Lower lobe of right lung (tissue), 2 donors: Measurements from ENCODE around the gene MMUT. TPM values are rescaled to one million over a fixed set of nuclear protein-coding genes. Genes with fewer than 3 reads are reported as not detected.
"Not testable (repeated sequence)": the region's sequence is repeated elsewhere in the genome, so short reads cannot be mapped to it uniquely, and the experiment has no call there.

ENCODE experiments used
- ATAC-seq, 2 donors: fragments of 200-7000 bp; cut with Tn5 transposase; one replicate each; pipeline ENCODE4 v1.9.1; 2020 to 2022; ENCODE audit warnings: mild to moderate bottlenecking in 2 of 2, moderate library complexity in 2 of 2
- DNase-seq: peaks from one replicate; pipeline ENCODE4 v3.0.0-alpha.2; 2020
- H3K27ac ChIP-seq: fragments of 200-600 bp; one replicate; pipeline ENCODE4 v1.8.0; 2022
- H3K27me3 ChIP-seq: fragments of 200-600 bp; one replicate; pipeline ENCODE4 v1.8.0; 2022; ENCODE audit warnings: low read depth
- H3K36me3 ChIP-seq: fragments of 200-600 bp; one replicate; pipeline ENCODE4 v1.8.0; 2022; ENCODE audit warnings: mild to moderate bottlenecking
- H3K4me1 ChIP-seq: fragments of 200-600 bp; one replicate; pipeline ENCODE4 v1.8.0; 2022
- H3K4me3 ChIP-seq: fragments of 200-600 bp; one replicate; pipeline ENCODE4 v1.8.0; 2022; ENCODE audit warnings: mild to moderate bottlenecking
- H3K9me3 ChIP-seq: fragments of 200-600 bp; one replicate; pipeline ENCODE4 v1.8.0; 2022
- intact Hi-C: fragments of 100-400 bp; cut with DNase I; formaldehyde crosslinking; loops from one replicate; pipeline ENCODE4 v1.11.0; 2022
- total RNA-seq: library from RNA; stranded (reverse); fragmentation: NEBNext Ultra II Directional; extraction: Animal tissue kit (Norgen Biotek cat#: 25700); gene quantifications from one replicate; pipeline ENCODE4 v1.2.1, GENCODE V29; 2021
- TF ChIP-seq, protein P1 (sequence below): fragments of 200-600 bp; IDR thresholded peaks from one replicate; pipeline ENCODE4 v1.8.0; 2022; ENCODE audit warnings: antibody characterized with exemption, mild to moderate bottlenecking
- donor health status: DM: no; HTN: yes; CAD: no; lungs with severe emphysema.

The MMUT gene
- total RNA-seq, 1 donor from 2014 or later = 21.9 TPM

- DNase-seq = no peak
- ATAC-seq = no peak
- H3K4me1 ChIP-seq = no peaks in the 10 kb centered on the region
- no peak overlapping the region for H3K4me3 ChIP-seq
- no peaks in the 10 kb centered on the region for H3K36me3 ChIP-seq
- H3K27ac ChIP-seq = no peak overlapping the region
- intact Hi-C loops = no loop called here
- no peaks in the 10 kb centered on the region for H3K9me3 ChIP-seq
- TF ChIP-seq, protein P1, sequence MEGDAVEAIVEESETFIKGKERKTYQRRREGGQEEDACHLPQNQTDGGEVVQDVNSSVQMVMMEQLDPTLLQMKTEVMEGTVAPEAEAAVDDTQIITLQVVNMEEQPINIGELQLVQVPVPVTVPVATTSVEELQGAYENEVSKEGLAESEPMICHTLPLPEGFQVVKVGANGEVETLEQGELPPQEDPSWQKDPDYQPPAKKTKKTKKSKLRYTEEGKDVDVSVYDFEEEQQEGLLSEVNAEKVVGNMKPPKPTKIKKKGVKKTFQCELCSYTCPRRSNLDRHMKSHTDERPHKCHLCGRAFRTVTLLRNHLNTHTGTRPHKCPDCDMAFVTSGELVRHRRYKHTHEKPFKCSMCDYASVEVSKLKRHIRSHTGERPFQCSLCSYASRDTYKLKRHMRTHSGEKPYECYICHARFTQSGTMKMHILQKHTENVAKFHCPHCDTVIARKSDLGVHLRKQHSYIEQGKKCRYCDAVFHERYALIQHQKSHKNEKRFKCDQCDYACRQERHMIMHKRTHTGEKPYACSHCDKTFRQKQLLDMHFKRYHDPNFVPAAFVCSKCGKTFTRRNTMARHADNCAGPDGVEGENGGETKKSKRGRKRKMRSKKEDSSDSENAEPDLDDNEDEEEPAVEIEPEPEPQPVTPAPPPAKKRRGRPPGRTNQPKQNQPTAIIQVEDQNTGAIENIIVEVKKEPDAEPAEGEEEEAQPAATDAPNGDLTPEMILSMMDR = no peak
- no peaks in the 10 kb centered on the region for H3K27me3 ChIP-seq
These were observed 36.1 kb upstream of the MMUT start for GRCh38 chr6:49499126-49499525.

DNA sequence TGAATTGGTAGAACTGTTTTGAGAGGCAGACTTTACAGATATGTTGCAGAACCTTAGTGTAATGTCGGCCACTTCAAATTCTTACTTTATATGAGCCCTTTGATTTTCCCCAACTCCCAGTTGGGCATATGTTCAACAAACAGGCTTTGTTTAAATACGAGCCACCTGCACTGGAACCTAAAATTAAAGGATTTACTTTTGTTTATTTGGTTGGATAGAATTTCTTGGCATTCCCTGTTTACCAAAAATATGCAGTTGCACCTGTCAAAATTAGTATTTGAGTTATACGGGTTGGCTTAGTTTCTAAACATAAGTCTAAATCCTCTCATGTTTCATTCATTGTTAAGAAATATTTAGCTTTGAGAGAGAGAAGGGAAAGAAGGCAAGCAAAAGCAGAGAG, 34.3 kb upstream of the MMUT start:
- Histone ChIP-seq H3K27me3 (no peaks in the 10 kb centered on the region), H3K4me1 (no peaks in the 10 kb centered on the region), H3K4me3 (no peak overlapping the region), H3K27ac (no peak overlapping the region), H3K9me3 (no peaks in the 10 kb centered on the region), H3K36me3 (peaks cover 4% of the 10 kb centered on the region)
- TF ChIP-seq, protein P1 = no peak
- ATAC-seq (no peak), DNase-seq (no peak)
- intact Hi-C loops = no loop called here

DNA sequence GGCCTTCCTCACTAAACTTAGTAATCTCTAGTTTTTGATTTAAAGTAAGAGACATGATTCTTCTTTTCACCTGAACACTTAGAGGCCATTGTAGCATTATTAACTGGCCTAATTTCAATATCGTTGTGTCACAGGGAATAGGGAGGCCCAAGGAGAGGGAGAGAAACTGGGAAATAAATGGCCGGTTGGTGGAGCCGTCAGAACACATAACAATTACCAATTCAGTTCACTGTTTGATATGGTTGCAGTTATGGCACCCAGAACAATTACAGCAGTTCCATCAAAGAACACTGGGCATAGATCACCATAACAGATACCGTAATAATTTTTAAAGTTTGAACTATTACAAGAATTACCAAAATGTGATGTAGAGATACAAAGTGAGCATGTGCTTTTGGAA, 27.6 kb upstream of the MMUT start:
- H3K9me3 ChIP-seq = no peaks in the 10 kb centered on the region
- ATAC-seq (no peak), DNase-seq (no peak)
- no peaks in the 10 kb centered on the region for H3K27me3 ChIP-seq
- H3K4me3 ChIP-seq = no peak overlapping the region
- H3K4me1 ChIP-seq = no peaks in the 10 kb centered on the region
- TF ChIP-seq, protein P1 = no peak
- H3K36me3 ChIP-seq = peaks cover 46% of the 10 kb centered on the region
- no peak overlapping the region for H3K27ac ChIP-seq
- intact Hi-C loops = no loop called here

DNA sequence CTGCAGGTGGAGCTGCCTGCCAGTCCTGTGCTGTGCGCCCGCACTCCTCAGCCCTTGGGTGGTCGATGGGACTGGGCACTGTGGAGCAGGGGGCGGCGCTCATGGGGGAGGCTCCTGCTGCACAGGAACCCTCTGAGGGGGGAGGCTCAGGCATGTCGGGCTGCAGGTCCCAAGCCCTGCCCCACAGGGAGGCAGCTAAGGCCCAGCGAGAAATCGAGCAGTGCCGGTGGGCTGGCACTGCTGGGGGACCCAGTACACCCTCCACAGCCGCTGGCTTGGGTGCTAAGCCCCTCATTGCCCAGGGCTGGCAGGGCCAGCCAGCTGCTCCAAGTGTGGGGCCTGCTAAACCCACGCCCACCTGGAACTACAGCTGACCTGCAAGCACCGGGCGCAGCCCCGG, 20.3 kb upstream of the MMUT start:
- DNase-seq, intact Hi-C loops, H3K27me3 ChIP-seq, H3K9me3 ChIP-seq, H3K4me3 ChIP-seq, H3K36me3 ChIP-seq, H3K27ac ChIP-seq, H3K4me1 ChIP-seq, ATAC-seq: not testable (repeated sequence)

- H3K4me3 ChIP-seq, DNase-seq, H3K27me3 ChIP-seq, H3K9me3 ChIP-seq, H3K36me3 ChIP-seq, H3K27ac ChIP-seq, ATAC-seq, H3K4me1 ChIP-seq, intact Hi-C loops: not testable (repeated sequence)
These were observed 18.8 kb upstream of the MMUT start for GRCh38 chr6:49481846-49482245.

DNA sequence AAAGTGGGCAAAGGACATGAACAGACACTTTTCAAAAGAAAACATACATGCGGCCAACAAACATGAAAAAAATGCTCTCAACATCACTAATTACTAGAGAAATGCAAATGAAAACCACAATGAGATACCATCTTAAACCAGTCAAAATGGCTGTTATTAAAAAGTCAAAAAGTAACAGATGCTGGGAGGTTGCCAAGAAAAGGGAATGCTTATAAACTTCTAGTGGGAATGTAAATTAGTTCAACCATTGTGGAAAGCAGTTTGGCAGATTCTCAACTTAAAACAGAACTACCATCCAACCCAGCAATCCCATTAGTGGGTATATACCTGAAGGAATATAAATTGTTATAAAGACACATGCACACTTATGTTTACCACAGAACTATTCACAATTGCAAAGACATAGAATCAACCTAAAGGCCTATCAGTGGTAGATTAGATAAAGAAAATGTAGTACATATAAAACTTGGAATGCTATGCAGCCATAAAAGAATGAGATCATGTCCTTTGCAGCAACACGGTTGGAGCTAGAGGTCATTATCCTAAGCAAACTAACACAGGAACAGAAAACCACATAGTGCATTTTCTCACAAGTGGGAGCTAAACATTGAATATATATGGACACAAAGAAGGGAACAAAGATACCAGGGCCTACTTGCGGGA, 16.4 kb upstream of the MMUT start:
- no peak for DNase-seq
- H3K4me1 ChIP-seq = no peaks in the 10 kb centered on the region
- no peak overlapping the region for H3K4me3 ChIP-seq
- no peaks in the 10 kb centered on the region for H3K36me3 ChIP-seq
- TF ChIP-seq, protein P1 = no peak
- no peak for ATAC-seq
- intact Hi-C loops = no loop called here
- H3K9me3 ChIP-seq = no peaks in the 10 kb centered on the region
- H3K27me3 ChIP-seq = no peaks in the 10 kb centered on the region
- H3K27ac ChIP-seq = no peak overlapping the region

- H3K4me1 ChIP-seq, H3K9me3 ChIP-seq, intact Hi-C loops, DNase-seq, H3K27ac ChIP-seq, ATAC-seq, H3K27me3 ChIP-seq, H3K4me3 ChIP-seq: not testable (repeated sequence)
- H3K36me3 ChIP-seq = peaks cover 19% of the 10 kb centered on the region
These were observed 13.5 kb upstream of the MMUT start for GRCh38 chr6:49476564-49476963.
